Measurements from ENCODE around the gene CKB. TPM values are rescaled to one million over a fixed set of nuclear protein-coding genes. Genes with fewer than 3 reads are reported as not detected.
A peak's percentile ranks its signal among the peaks of the same experiment; 100 is the strongest.

The CKB gene
- total and polyA plus RNA-seq, 12 donors, result 273 to 1,062 (median 632) TPM

DNA sequence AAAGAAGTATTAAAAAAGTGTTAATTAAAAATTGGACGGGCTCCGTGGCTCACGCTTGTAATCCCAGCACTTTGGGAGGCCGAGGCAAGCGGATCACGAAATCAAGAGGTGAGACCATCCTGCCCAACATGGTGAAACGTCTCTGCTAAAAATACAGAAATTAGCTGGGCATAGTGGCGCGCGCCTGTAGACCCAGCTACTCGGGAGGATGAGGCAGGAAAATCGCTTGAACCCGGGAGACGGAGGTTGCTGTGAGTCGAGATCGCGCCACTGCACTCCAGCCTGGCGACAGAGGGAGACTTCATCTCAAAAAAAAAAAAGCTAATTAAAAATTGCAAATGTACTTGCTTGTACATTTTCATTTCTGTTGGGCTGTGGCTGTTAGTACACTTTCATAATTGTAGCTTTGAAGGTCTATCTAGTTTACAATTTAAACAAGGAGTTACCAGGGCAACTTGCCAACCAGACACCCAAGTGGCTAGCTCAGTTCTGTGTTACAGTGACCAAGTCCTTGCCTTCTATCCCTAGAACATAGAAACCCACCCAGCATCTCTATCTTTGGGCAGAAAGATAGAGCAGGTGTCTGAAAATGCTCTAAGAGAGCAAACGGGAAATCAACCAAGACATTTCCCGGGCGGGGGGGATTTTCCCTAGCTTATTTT is 41.3 kb upstream of the CKB start:
- TF ChIP-seq, protein P1, sequence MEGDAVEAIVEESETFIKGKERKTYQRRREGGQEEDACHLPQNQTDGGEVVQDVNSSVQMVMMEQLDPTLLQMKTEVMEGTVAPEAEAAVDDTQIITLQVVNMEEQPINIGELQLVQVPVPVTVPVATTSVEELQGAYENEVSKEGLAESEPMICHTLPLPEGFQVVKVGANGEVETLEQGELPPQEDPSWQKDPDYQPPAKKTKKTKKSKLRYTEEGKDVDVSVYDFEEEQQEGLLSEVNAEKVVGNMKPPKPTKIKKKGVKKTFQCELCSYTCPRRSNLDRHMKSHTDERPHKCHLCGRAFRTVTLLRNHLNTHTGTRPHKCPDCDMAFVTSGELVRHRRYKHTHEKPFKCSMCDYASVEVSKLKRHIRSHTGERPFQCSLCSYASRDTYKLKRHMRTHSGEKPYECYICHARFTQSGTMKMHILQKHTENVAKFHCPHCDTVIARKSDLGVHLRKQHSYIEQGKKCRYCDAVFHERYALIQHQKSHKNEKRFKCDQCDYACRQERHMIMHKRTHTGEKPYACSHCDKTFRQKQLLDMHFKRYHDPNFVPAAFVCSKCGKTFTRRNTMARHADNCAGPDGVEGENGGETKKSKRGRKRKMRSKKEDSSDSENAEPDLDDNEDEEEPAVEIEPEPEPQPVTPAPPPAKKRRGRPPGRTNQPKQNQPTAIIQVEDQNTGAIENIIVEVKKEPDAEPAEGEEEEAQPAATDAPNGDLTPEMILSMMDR (IDR thresholded peaks at IDR 0.05), result no peak
- Histone ChIP-seq H3K4me1 (peaks cover 5 to 81% (median 55%) of the 10 kb centered on the region in 9 donors), H3K27ac (peak overlapping the region in 6 of 10 donors; percentile 97 to 100 (median 99)), H3K36me3 (peaks cover 0 to 30% (median 16%) of the 10 kb centered on the region in 9 donors), H3K9me3 (no peaks in the 10 kb centered on the region), H3K27me3 (no peaks in the 10 kb centered on the region), H3K4me3 (peak overlapping the region in 9 of 10 donors; percentile 92 to 100 (median 99))
- intact Hi-C loops (cut with DNase I), result loop anchor here in 3 of 10 donors (10.0 kb wide), 3 partner anchors 121 to 411 kb away; no protein-coding TSS in a partner anchor
- no peak for ATAC-seq
- DNase-seq, result no peak
- WGBS, 2 donors, result 61 to 62% methylated on average over 21 of the region's 21 CpGs

DNA sequence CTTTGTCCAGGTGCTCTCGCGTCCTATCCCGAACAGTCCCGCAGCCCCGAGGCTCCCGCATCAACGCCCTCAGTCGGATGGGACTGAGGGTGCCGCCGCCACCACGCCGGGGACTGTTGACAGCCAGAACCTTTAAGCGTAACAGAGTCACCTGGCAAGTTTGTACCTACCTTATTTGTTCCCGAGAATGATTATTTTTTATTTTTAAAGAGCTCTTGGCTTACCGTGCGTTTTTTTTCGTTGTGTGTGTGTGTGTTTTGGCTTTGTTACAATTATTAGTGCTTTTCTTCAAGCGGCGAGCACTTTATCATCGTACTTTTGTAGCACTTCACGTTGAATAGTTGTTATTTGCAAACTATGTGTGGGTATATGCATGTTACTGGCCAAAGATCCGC is 40.6 kb upstream of the CKB start:
- DNase-seq, result no peak
- peak overlapping the region; percentile 92 to 100 (median 98) for H3K27ac ChIP-seq
- H3K4me3 ChIP-seq, result peak overlapping the region; percentile 92 to 100 (median 99)
- H3K4me1 ChIP-seq, result peaks cover 10 to 83% (median 55%) of the 10 kb centered on the region in 9 donors
- intact Hi-C loops (cut with DNase I), result loop anchor here in 3 of 10 donors (10.0 kb wide), 3 partner anchors 122 to 412 kb away; no protein-coding TSS in a partner anchor
- peaks cover 0 to 38% (median 17%) of the 10 kb centered on the region in 9 donors for H3K36me3 ChIP-seq
- no peak for ATAC-seq
- WGBS, 2 donors, result 0% methylated on average over 22 of the region's 22 CpGs
- H3K27me3 ChIP-seq, result no peaks in the 10 kb centered on the region
- TF ChIP-seq, protein P1 (IDR thresholded peaks at IDR 0.05), result no peak
- no peaks in the 10 kb centered on the region for H3K9me3 ChIP-seq

DNA sequence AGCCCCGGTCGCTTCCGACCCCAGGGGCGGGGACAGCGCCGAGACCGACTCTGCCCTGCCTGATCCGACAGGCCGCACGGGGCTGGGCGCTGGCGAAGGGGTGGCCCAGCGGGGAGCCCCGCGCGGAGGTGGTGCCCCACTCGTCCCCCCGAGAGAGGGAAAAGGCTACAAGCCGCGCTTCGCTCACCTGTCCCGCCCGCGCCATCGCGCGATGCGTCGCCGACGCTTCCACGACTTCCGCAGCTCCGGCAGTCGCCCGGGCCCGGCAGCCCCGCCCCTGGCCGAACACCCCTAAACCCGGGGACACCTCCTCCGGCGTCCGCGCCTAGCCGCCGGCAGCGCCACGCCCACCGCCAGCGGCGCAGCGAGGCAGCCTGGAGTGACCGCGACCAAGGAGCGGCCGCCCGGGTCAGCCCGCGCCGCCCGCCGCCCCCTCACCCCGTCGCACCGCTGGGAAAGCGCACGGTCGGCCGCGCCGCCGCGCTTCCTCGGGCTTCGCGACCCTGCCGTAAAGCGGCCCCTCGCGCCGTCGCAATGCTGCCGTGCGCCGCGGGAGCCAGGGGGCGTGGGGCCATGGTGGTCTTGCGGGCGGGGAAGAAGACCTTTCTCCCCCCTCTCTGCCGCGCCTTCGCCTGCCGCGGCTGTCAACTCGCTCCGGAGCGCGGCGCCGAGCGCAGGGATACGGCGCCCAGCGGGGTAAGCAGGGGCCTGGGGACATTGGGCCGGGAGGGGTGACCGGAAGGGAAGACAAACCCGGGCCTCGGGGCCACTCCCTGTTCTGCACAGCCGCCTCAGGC is 40.0 kb upstream of the CKB start, which contains the start of the genes BAG5 and COA8:
Gene BAG5, minus strand, starts transcription at position 229 of the 797 bp plus-strand sequence. CDS start 1,493 bp downstream, outside the sequence.
Gene COA8, plus strand, starts transcription at position 532 of the 797 bp plus-strand sequence. Its CDS starts 42 bp downstream, at position 574.
- 0 to 1% methylated on average over 88 to 108 of the region's 109 CpGs for WGBS, 2 donors
- intact Hi-C loops (cut with DNase I), result loop anchor here in 3 of 10 donors (10.0 kb wide), 3 partner anchors 122 to 412 kb away; no protein-coding TSS in a partner anchor
- peak within 1 kb of the TSS; percentile 92 to 100 (median 98) for H3K27ac ChIP-seq

More for the DNA sequence above, 40.0 kb upstream of the CKB start, which contains the start of the genes BAG5 and COA8:
- Histone ChIP-seq H3K4me3 (peak within 1 kb of the TSS; percentile 92 to 100 (median 99)), H3K27me3 (no peaks in the 10 kb centered on the region), H3K36me3 (peaks cover 0 to 44% (median 17%) of the 10 kb centered on the region in 9 donors), H3K4me1 (peaks cover 10 to 83% (median 58%) of the 10 kb centered on the region in 9 donors), H3K9me3 (no peaks in the 10 kb centered on the region)
- TF ChIP-seq, protein P1 (IDR thresholded peaks at IDR 0.05), result peak in 3 of 9 donors; percentile 24 to 37 (median 30)
- peak; percentile 74 to 91 (median 82) for ATAC-seq
- peak; percentile 86 to 87 for DNase-seq
